HEK293 (cell line): ENCODE measurements around the gene KRT38.

Experiments used
- KLF10 ChIP-seq: fragments of 450-650 bp; IDR thresholded peaks from 2 replicates; pipeline ENCODE4 v1.5.1; 2018; ENCODE audit warnings: missing biosample characterization, mild to moderate bottlenecking, missing genetic modification characterization
- SETDB1 ChIP-seq: IDR thresholded peaks from one replicate; pipeline ENCODE4 v1.6.1; 2017; ENCODE audit warnings: mild to moderate bottlenecking, low read length, moderate library complexity, mixed read lengths; ENCODE audit not compliant: insufficient read length
- ZNF24 ChIP-seq: fragments of 450-650 bp; formaldehyde crosslinking; IDR thresholded peaks from 2 replicates; pipeline ENCODE4 v1.5.1; 2016; ENCODE audit warnings: missing biosample characterization, missing genetic modification characterization
- ZNF449 ChIP-seq: fragments of 450-650 bp; formaldehyde crosslinking; IDR thresholded peaks from 2 replicates; pipeline ENCODE4 v1.5.1; 2017; ENCODE audit warnings: missing biosample characterization, mild to moderate bottlenecking, missing genetic modification characterization, moderate library complexity
- ZNF558 ChIP-seq: fragments of 450-650 bp; formaldehyde crosslinking; IDR thresholded peaks from 2 replicates; pipeline ENCODE4 v1.5.1; 2016; ENCODE audit warnings: missing biosample characterization, missing genetic modification characterization
- ZNF596 ChIP-seq: fragments of 450-650 bp; IDR thresholded peaks from 2 replicates; pipeline ENCODE4 v1.5.0; 2018; ENCODE audit warnings: missing biosample characterization, mild to moderate bottlenecking, missing genetic modification characterization, moderate library complexity
- ZNF624 ChIP-seq: fragments of 450-650 bp; formaldehyde crosslinking; IDR thresholded peaks from 2 replicates; pipeline ENCODE4 v1.5.1; 2017; ENCODE audit warnings: missing biosample characterization, missing genetic modification characterization
- ZNF629 ChIP-seq: fragments of 450-650 bp; formaldehyde crosslinking; IDR thresholded peaks from 2 replicates; pipeline ENCODE4 v1.5.1; 2017; ENCODE audit warnings: missing biosample characterization, missing genetic modification characterization
- ZNF785 ChIP-seq: fragments of 450-650 bp; formaldehyde crosslinking; IDR thresholded peaks from 2 replicates; pipeline ENCODE4 v1.5.1; 2016; ENCODE audit warnings: missing biosample characterization, missing genetic modification characterization
- ZSCAN23 ChIP-seq: fragments of 450-650 bp; formaldehyde crosslinking; IDR thresholded peaks from 2 replicates; pipeline ENCODE4 v1.5.1; 2016; ENCODE audit warnings: missing biosample characterization, missing genetic modification characterization
- TF ChIP-seq, protein P1 (sequence below): fragments of 450-650 bp; formaldehyde crosslinking; IDR thresholded peaks from 2 replicates; pipeline ENCODE4 v1.5.1; 2016; ENCODE audit warnings: missing biosample characterization, missing genetic modification characterization
- TF ChIP-seq, protein P2 (sequence below): fragments of 450-650 bp; formaldehyde crosslinking; IDR thresholded peaks from 2 replicates; pipeline ENCODE4 v1.5.1; 2016; ENCODE audit warnings: missing biosample characterization, missing genetic modification characterization

DNA sequence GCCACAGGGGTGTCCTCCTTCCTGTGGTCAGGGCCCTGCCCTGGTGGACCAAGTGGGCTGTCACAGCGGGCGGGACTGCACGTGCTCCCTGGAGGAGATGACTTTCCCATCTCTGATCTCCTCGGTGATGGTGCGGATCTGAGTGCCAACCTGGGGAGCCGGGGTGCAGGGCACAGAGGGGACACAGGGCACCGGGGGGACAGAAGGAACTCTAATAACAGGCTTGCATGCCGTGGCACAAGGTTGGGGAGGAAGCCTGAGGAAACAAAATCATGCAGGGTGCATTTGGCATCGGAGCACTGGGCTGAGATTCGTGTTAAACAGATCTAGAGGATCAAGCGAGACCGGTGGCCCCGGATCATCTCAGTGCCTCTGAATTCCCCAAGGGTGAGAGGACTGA is 45.5 kb upstream of the KRT38 start:
- TF ChIP-seq ZNF558 (tag by site-specific recombination), result no peak
- TF ChIP-seq ZNF449 (tag by site-specific recombination), result no peak
- TF ChIP-seq ZSCAN23 (tag by site-specific recombination), result no peak
- no peak for TF ChIP-seq KLF10 (tag by site-specific recombination)
- TF ChIP-seq, protein P1, sequence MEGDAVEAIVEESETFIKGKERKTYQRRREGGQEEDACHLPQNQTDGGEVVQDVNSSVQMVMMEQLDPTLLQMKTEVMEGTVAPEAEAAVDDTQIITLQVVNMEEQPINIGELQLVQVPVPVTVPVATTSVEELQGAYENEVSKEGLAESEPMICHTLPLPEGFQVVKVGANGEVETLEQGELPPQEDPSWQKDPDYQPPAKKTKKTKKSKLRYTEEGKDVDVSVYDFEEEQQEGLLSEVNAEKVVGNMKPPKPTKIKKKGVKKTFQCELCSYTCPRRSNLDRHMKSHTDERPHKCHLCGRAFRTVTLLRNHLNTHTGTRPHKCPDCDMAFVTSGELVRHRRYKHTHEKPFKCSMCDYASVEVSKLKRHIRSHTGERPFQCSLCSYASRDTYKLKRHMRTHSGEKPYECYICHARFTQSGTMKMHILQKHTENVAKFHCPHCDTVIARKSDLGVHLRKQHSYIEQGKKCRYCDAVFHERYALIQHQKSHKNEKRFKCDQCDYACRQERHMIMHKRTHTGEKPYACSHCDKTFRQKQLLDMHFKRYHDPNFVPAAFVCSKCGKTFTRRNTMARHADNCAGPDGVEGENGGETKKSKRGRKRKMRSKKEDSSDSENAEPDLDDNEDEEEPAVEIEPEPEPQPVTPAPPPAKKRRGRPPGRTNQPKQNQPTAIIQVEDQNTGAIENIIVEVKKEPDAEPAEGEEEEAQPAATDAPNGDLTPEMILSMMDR (tag by site-specific recombination), result no peak
- TF ChIP-seq SETDB1, result no peak
- TF ChIP-seq, protein P2, sequence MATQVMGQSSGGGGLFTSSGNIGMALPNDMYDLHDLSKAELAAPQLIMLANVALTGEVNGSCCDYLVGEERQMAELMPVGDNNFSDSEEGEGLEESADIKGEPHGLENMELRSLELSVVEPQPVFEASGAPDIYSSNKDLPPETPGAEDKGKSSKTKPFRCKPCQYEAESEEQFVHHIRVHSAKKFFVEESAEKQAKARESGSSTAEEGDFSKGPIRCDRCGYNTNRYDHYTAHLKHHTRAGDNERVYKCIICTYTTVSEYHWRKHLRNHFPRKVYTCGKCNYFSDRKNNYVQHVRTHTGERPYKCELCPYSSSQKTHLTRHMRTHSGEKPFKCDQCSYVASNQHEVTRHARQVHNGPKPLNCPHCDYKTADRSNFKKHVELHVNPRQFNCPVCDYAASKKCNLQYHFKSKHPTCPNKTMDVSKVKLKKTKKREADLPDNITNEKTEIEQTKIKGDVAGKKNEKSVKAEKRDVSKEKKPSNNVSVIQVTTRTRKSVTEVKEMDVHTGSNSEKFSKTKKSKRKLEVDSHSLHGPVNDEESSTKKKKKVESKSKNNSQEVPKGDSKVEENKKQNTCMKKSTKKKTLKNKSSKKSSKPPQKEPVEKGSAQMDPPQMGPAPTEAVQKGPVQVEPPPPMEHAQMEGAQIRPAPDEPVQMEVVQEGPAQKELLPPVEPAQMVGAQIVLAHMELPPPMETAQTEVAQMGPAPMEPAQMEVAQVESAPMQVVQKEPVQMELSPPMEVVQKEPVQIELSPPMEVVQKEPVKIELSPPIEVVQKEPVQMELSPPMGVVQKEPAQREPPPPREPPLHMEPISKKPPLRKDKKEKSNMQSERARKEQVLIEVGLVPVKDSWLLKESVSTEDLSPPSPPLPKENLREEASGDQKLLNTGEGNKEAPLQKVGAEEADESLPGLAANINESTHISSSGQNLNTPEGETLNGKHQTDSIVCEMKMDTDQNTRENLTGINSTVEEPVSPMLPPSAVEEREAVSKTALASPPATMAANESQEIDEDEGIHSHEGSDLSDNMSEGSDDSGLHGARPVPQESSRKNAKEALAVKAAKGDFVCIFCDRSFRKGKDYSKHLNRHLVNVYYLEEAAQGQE (tag by site-specific recombination), result no peak
- TF ChIP-seq ZNF24, result no peak
- TF ChIP-seq ZNF629 (tag by site-specific recombination), result no peak
- TF ChIP-seq ZNF785 (tag by site-specific recombination), result no peak
- TF ChIP-seq ZNF596 (tag by site-specific recombination), result no peak
- no peak for TF ChIP-seq ZNF624 (tag by site-specific recombination)
